GM12864 (cell line): ENCODE measurements around the gene ANO5.

ENCODE experiments used
- DNase-seq: peaks from one replicate; pipeline ENCODE4 v3.0.0-alpha.2; 2011; ENCODE audit warnings: low read depth
- H3K4me3 ChIP-seq: 2 replicates; pipeline ENCODE4 v1.5.1; 2011; ENCODE audit warnings: mild to moderate bottlenecking, low read depth, low read length, control low read depth
- CTCF ChIP-seq: IDR thresholded peaks from 2 replicates; pipeline ENCODE4 v1.5.1; 2011; ENCODE audit warnings: low read depth, mild to moderate bottlenecking, moderate library complexity, low read length, control low read depth, inconsistent platforms; ENCODE audit errors: missing control alignments

Gene ANO5

GRCh38 chr11:22192642-22193347, at the start of gene ANO5:
Gene ANO5 (plus strand): TSS chr11:22193085. CDS start chr11:22193493, 408 bp downstream.
- no peak for DNase-seq
- no peak for TF ChIP-seq CTCF
- peak within 1 kb of the TSS; percentile 55 for H3K4me3 ChIP-seq

- no peak for DNase-seq
- no peak overlapping the region for H3K4me3 ChIP-seq
- no peak for TF ChIP-seq CTCF
These were observed 41.2 kb upstream of the ANO5 start for GRCh38 chr11:22151649-22152197.

- no peak overlapping the region for H3K4me3 ChIP-seq
- TF ChIP-seq CTCF: no peak
- DNase-seq: no peak
These were observed 35.4 kb upstream of the ANO5 start for GRCh38 chr11:22157531-22157930.

- DNase-seq: no peak
- H3K4me3 ChIP-seq: no peak overlapping the region
- TF ChIP-seq CTCF: no peak
These were observed 31.4 kb upstream of the ANO5 start for GRCh38 chr11:22161489-22161888.

- no peak for DNase-seq
- no peak overlapping the region for H3K4me3 ChIP-seq
- no peak for TF ChIP-seq CTCF
These were observed 30.1 kb upstream of the ANO5 start for GRCh38 chr11:22162756-22163155.

- DNase-seq: peak; percentile 16
- no peak overlapping the region for H3K4me3 ChIP-seq
- no peak for TF ChIP-seq CTCF
These were observed 29.5 kb upstream of the ANO5 start for GRCh38 chr11:22163394-22163797.

GRCh38 chr11:22165087-22165486, 27.8 kb upstream of the ANO5 start:
- no peak overlapping the region for H3K4me3 ChIP-seq
- TF ChIP-seq CTCF: no peak
- no peak for DNase-seq
